ENCODE results near the gene FAM222A. TPM values are rescaled to one million over a fixed set of nuclear protein-coding genes. Genes with fewer than 3 reads are reported as not detected.

The FAM222A gene
- total and polyA plus RNA-seq, 2 of the 8 experiments (the other 6 are each of a cell fraction or from before 2014, with no cell fraction given): 0.94 to 1.1 TPM

GRCh38 chr12:109731231-109731731 lies 17.7 kb downstream of the FAM222A start:
- ChIA-PET CTCF (ENCODE audit: partially characterized antibody) (interaction anchor here (0.5 to 2.6 kb wide), 9 partner anchors 9 to 246 kb away, joined by 3 to 12 read pairs (median 4); no protein-coding TSS in a partner anchor), POLR2A (ENCODE audit: partially characterized antibody) (interaction anchor here (0.9 kb wide), 1 partner anchor 17 kb away, joined by 5 read pairs; no protein-coding TSS in a partner anchor)
- no peak overlapping the region for H3K23ac ChIP-seq (ENCODE audit: insufficient read length)
- no peak for FAIRE-seq
- H2BK15ac ChIP-seq (ENCODE audit: low read length): no peak overlapping the region
- H2BK120ac ChIP-seq (replicated peaks; ENCODE audit: low read depth, low read length): no peak overlapping the region
- no peak for DNase-seq (ENCODE audit: low read depth in 1 of 2, low spot score in 2 of 2)
- no peak overlapping the region for H3K9ac ChIP-seq (replicated peaks in 1 of 4; ENCODE audit: extremely low read depth in 1 of 4, low read depth in 3 of 4, low read length in 3 of 4)
- no peaks in the 10 kb centered on the region for H3K36me3 ChIP-seq (ENCODE audit: control insufficient read depth in 2 of 4, insufficient read depth in 4 of 4, low read length in 3 of 4)
- no peak overlapping the region for H4K91ac ChIP-seq (replicated peaks; ENCODE audit: insufficient read length, low read length)
- no peaks in the 10 kb centered on the region for H3K79me2 ChIP-seq (ENCODE audit: control insufficient read depth in 1 of 2, insufficient read depth in 2 of 2, low read length in 2 of 2)
- no peak overlapping the region for H3K4me2 ChIP-seq (ENCODE audit: insufficient read depth in 1 of 2, low read depth in 2 of 2, low read length in 2 of 2)
- H2AFZ ChIP-seq (ENCODE audit: low read length): no peak overlapping the region
- no peak overlapping the region for H3K14ac ChIP-seq (ENCODE audit: insufficient read length)
- peaks cover 0 to 7% of the 10 kb centered on the region in 2 experiments for H4K20me1 ChIP-seq (replicated peaks in 1 of 2; ENCODE audit: control insufficient read depth in 1 of 2, insufficient read depth in 2 of 2, low read length in 2 of 2)
- no peaks in the 10 kb centered on the region for H3K23me2 ChIP-seq (ENCODE audit: low read depth, low read length)
- no peak overlapping the region for H3K56ac ChIP-seq (replicated peaks; ENCODE audit: insufficient read length, low read depth, low read length)
- H3K4me3 ChIP-seq (ENCODE audit: extremely low read depth in 1 of 4, insufficient read depth in 2 of 4, low read depth in 3 of 4, low read length in 4 of 4): no peak overlapping the region
- no peak overlapping the region for H2AK5ac ChIP-seq (ENCODE audit: low read depth, low read length)
- no peak overlapping the region; the same call in 1 of the 2 replicates for H4K8ac ChIP-seq (ENCODE audit: extremely low read depth, insufficient read depth, low read length)
- H3K27ac ChIP-seq (ENCODE audit: low read depth, low read length): no peak overlapping the region
- no peak overlapping the region for H3K4ac ChIP-seq (replicated peaks; ENCODE audit: insufficient read length, low read depth, low read length)
- H3K4me1 ChIP-seq (replicated peaks in 1 of 4; ENCODE audit: control insufficient read depth in 3 of 4, insufficient read depth in 4 of 4, low read length in 3 of 4): peaks cover 2 to 7% (median 5%) of the 10 kb centered on the region in 4 experiments; a peak in 4 of 7 replicates
- peaks cover 0 to 16% (median 9%) of the 10 kb centered on the region in 4 experiments; a peak in 4 of 7 replicates for H3K27me3 ChIP-seq (replicated peaks in 1 of 4; ENCODE audit: control insufficient read depth in 3 of 4, extremely low read depth in 1 of 4, insufficient read depth in 3 of 4, low read length in 3 of 4)
- no peak overlapping the region for H2BK20ac ChIP-seq (ENCODE audit: low read length)
- H3K18ac ChIP-seq (ENCODE audit: extremely low read depth, low read length): no peak overlapping the region
- no peaks in the 10 kb centered on the region for H3K79me1 ChIP-seq (ENCODE audit: low read depth, low read length)
- no peak overlapping the region for H4K5ac ChIP-seq (ENCODE audit: insufficient read length, low read depth, low read length)
- no peaks in the 10 kb centered on the region for H3K9me3 ChIP-seq (ENCODE audit: insufficient read depth in 2 of 2, low read depth in 1 of 2, low read length in 1 of 2)
- 85% methylated on average over 11 of the region's 11 CpGs; no CpG with 5 or more reads in 1 of the 2 experiments for WGBS, 2 experiments (ENCODE audit: extremely low coverage in 1 of 2, insufficient coverage in 1 of 2, insufficient read length in 1 of 2, insufficient replicate concordance in 2 of 2, low coverage in 1 of 2, low lambda C conversion rate in 2 of 2, missing lambda C conversion rate in 1 of 2)
- no peak overlapping the region for H2BK5ac ChIP-seq (ENCODE audit: low read depth, low read length)
- no peak overlapping the region for H2BK12ac ChIP-seq (ENCODE audit: low read depth, low read length)
- TF ChIP-seq CREB1 (IDR thresholded peaks at IDR 0.05) (no peak), FOSL1 (IDR thresholded peaks at IDR 0.05; ENCODE audit: insufficient read depth, low read depth, low read length) (no peak), CBX5 (IDR thresholded peaks at IDR 0.05; ENCODE audit: low read depth, low read length) (no peak), KDM1A (IDR thresholded peaks at IDR 0.05; ENCODE audit: borderline replicate concordance, low read length) (no peak), CTBP2 (IDR thresholded peaks at IDR 0.05; ENCODE audit: borderline replicate concordance, insufficient read depth, insufficient read length, low read length) (no peak), CEBPB (IDR thresholded peaks at IDR 0.05; ENCODE audit: low read depth, low read length) (no peak), KDM5A (IDR thresholded peaks at IDR 0.05; ENCODE audit: low read length) (no peak), RBBP5 (IDR thresholded peaks at IDR 0.05; ENCODE audit: borderline replicate concordance, low read depth, low read length) (no peak)
- TF ChIP-seq, protein P1, sequence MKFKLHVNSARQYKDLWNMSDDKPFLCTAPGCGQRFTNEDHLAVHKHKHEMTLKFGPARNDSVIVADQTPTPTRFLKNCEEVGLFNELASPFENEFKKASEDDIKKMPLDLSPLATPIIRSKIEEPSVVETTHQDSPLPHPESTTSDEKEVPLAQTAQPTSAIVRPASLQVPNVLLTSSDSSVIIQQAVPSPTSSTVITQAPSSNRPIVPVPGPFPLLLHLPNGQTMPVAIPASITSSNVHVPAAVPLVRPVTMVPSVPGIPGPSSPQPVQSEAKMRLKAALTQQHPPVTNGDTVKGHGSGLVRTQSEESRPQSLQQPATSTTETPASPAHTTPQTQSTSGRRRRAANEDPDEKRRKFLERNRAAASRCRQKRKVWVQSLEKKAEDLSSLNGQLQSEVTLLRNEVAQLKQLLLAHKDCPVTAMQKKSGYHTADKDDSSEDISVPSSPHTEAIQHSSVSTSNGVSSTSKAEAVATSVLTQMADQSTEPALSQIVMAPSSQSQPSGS (IDR thresholded peaks at IDR 0.05; ENCODE audit: low read length): no peak
